Ectodermal cell (in vitro differentiated cells): ENCODE measurements around the gene MORC3.
A peak's percentile ranks its signal among the peaks of the same experiment; 100 is the strongest.
"Not testable (repeated sequence)": the region's sequence is repeated elsewhere in the genome, so short reads cannot be mapped to it uniquely, and the experiment has no call there.

Experiments used
- H3K27ac ChIP-seq: 2 replicates; pipeline ENCODE4 v1.7.0; 2013; ENCODE audit warnings: mild to moderate bottlenecking, low read depth, low read length; ENCODE audit not compliant: insufficient read depth, poor library complexity, severe bottlenecking
- H3K27me3 ChIP-seq: 2 replicates; pipeline ENCODE4 v1.7.0; 2013; ENCODE audit warnings: mild to moderate bottlenecking, low read length; ENCODE audit not compliant: insufficient read depth, control insufficient read depth, poor library complexity, severe bottlenecking
- H3K36me3 ChIP-seq: one replicate; pipeline ENCODE4 v1.7.0; 2013; ENCODE audit warnings: low read length; ENCODE audit not compliant: control insufficient read depth, insufficient read depth
- H3K4me1 ChIP-seq: one replicate; pipeline ENCODE4 v1.7.0; 2013; ENCODE audit warnings: low read length; ENCODE audit not compliant: control insufficient read depth, insufficient read depth
- H3K4me3 ChIP-seq: 2 replicates; pipeline ENCODE4 v1.7.0; 2013; ENCODE audit warnings: low read depth, low read length, control low read depth; ENCODE audit not compliant: insufficient read depth
- H3K9me3 ChIP-seq: 2 replicates; pipeline ENCODE4 v1.7.0; 2013; ENCODE audit warnings: mild to moderate bottlenecking, low read length, moderate library complexity; ENCODE audit not compliant: control insufficient read depth
- WGBS, 2 experiments: methylation state at CpG; one replicate each; pipeline ENCODE4 v1.1.7; 2013; ENCODE audit warnings: missing lambda C conversion rate in 2 of 2; 5-methylcytosine and 5-hydroxymethylcytosine counted together

The MORC3 gene

DNA sequence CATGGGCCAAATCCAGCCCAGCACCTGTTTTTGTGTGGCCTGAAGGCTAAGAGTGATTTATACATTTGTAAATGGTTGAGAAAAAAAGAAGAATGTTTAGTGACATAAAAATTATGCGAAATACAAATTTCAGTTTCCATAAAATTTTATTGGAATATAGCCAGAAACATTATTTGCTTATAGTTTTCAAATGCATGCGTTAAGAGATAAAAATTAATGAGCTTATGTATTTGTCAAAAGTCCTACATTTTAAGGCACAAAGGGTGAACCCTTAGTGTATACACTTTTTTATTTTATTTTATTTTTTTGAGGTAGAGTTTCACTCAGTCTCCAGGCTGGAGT is 2.1 kb downstream of the MORC3 start:
- 100% methylated on average over 1 of the region's 2 CpGs; no CpG with 5 or more reads in 1 of the 2 experiments for WGBS, 2 experiments
- Histone ChIP-seq H3K27me3 (no peaks in the 10 kb centered on the region), H3K4me1 (no peaks in the 10 kb centered on the region), H3K36me3 (no peaks in the 10 kb centered on the region), H3K27ac (no peak overlapping the region), H3K9me3 (no peaks in the 10 kb centered on the region), H3K4me3 (peak overlapping the region; percentile 91)

GRCh38 chr21:36323032-36323431 is 3.0 kb downstream of the MORC3 start:
- H3K27ac ChIP-seq = no peak overlapping the region
- H3K4me3 ChIP-seq = no peak overlapping the region
- 91 to 94% methylated on average over 3 of the region's 3 CpGs for WGBS, 2 experiments

GRCh38 chr21:36325373-36326010 is 5.5 kb downstream of the MORC3 start:
- Histone ChIP-seq H3K4me3 (no peak overlapping the region), H3K9me3 (no peaks in the 10 kb centered on the region), H3K27me3 (no peaks in the 10 kb centered on the region), H3K27ac (no peak overlapping the region), H3K4me1 (no peaks in the 10 kb centered on the region), H3K36me3 (no peaks in the 10 kb centered on the region)
- WGBS, 2 experiments = 93 to 97% methylated on average over 8 of the region's 8 CpGs

More at GRCh38 chr21:36323032-36323431, 3.0 kb downstream of the MORC3 start:
- Histone ChIP-seq H3K4me1 (no peaks in the 10 kb centered on the region), H3K9me3 (no peaks in the 10 kb centered on the region), H3K27me3 (no peaks in the 10 kb centered on the region), H3K36me3 (no peaks in the 10 kb centered on the region)

DNA sequence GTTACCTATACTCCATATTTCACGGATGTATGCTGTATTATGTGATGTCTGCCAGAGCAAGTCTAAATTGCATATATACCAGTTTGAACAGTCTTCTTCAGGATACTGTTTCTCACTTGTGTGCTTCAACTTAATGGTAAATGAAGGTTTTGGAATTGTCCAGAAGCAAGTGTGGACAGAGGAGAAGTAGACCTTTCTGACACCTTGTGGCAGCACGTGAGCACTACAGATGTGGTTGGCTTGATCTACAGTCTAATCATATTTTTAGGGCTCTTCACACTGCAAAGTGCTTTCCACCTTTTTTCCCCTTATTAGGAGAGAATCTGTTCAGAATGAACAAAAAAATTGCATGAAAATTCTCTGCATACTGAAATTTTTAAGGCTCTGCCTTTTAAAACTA is 10.9 kb downstream of the MORC3 start:
- 69 to 73% methylated on average over 2 of the region's 2 CpGs for WGBS, 2 experiments
- no peak overlapping the region for H3K4me3 ChIP-seq
- H3K36me3 ChIP-seq = no peaks in the 10 kb centered on the region
- no peaks in the 10 kb centered on the region for H3K9me3 ChIP-seq
- no peaks in the 10 kb centered on the region for H3K4me1 ChIP-seq
- no peaks in the 10 kb centered on the region for H3K27me3 ChIP-seq
- H3K27ac ChIP-seq = no peak overlapping the region

DNA sequence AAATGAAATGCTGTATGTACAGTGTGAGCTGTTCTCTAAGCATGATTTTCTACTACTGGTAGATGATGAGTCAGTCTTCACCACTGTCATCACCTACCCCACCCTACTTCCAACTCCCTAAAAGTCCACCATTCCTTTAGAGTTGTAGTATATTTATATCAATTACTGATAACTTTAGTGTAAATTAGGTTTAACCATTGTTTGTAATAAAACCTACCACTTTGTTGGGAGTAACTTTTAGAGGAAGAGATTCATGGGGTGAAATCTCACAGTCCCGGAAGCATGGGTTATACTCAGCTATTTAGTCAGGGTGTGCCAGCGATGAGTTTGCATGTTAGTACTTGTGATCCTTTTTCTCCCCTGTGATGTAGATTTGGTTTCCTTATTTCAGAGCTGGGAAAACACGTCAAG is 17.1 kb downstream of the MORC3 start:
- Histone ChIP-seq H3K4me1 (no peaks in the 10 kb centered on the region), H3K4me3 (no peak overlapping the region), H3K27ac (no peak overlapping the region), H3K27me3 (no peaks in the 10 kb centered on the region), H3K9me3 (no peaks in the 10 kb centered on the region), H3K36me3 (peaks cover 18% of the 10 kb centered on the region)
- 92 to 99% methylated on average over 3 of the region's 3 CpGs for WGBS, 2 experiments

DNA sequence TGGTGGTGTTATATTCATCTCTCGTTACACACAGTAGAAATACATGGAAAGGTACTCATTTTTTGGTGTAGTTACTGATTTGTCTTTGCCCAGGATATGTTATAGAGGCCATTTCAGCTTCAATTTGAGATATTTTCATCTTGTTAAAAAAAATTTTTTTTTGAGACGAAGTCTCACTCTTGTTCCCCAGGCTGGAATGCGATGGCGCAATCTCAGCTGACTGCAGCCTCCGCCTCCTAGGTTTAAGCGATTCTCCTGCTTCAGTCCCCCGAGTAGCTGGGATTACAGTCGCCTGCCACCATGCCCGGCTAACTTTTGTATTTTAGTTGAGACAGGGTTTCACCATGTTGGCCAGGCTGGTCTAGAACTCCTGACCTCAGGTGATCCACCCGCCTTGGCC is 19.0 kb downstream of the MORC3 start:
- Histone ChIP-seq H3K27me3 (no peaks in the 10 kb centered on the region), H3K4me3 (no peak overlapping the region), H3K9me3 (no peaks in the 10 kb centered on the region), H3K4me1 (no peaks in the 10 kb centered on the region), H3K27ac (no peak overlapping the region), H3K36me3 (peaks cover 27% of the 10 kb centered on the region)
- 95 to 96% methylated on average over 10 of the region's 10 CpGs for WGBS, 2 experiments

DNA sequence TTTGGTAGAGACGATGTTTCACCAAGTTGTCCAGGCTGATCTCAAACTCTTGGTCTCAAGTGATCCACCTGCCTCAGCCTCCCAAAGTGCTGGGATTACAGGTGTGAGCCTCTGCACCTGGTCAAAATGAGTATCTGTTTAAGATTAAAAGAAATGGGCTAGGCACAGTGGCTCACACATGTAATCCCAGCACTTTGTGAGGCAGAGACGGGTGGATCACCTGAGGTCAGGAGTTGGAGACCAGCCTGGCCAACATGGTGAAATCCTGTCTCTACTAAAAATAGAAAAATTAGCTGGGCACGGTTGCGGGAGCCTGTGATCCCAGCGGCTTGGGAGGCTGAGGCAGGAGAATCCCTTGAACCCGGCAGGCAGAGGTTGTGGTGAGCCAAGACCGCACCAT is 22.6 kb downstream of the MORC3 start:
- WGBS, 2 experiments = 90 to 96% methylated on average over 7 of the region's 7 CpGs
- not testable (repeated sequence) for H3K4me1 ChIP-seq, H3K27ac ChIP-seq, H3K9me3 ChIP-seq, H3K4me3 ChIP-seq, H3K27me3 ChIP-seq
- H3K36me3 ChIP-seq = peaks cover 49% of the 10 kb centered on the region

DNA sequence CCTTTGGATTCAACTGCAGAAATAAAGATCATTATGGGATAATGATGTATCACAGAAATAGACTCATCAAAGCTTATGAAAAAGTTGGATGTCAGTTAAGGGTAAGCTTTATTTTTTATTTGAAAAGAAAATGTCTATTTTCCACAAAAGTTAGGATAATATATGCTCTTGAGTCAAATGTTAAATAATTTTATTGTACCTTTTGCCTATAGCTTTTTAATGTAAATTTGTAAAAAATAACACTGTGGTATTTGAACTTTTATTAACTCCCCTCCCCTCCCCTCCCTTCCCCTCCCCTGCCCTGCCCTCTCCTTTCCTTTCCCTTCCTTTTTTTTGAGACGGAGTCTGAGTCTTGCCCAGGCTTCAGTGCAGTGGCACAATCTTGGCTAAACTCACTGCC is 24.9 kb downstream of the MORC3 start:
- H3K9me3 ChIP-seq = no peaks in the 10 kb centered on the region
- H3K27ac ChIP-seq = no peak overlapping the region
- no peaks in the 10 kb centered on the region for H3K4me1 ChIP-seq
- H3K4me3 ChIP-seq = no peak overlapping the region
- peaks cover 43% of the 10 kb centered on the region for H3K36me3 ChIP-seq
- H3K27me3 ChIP-seq = no peaks in the 10 kb centered on the region
- WGBS, 2 experiments = 76 to 88% methylated on average over 1 of the region's 1 CpG

- H3K27ac ChIP-seq = no peak overlapping the region
- H3K9me3 ChIP-seq = no peaks in the 10 kb centered on the region
- no peaks in the 10 kb centered on the region for H3K4me1 ChIP-seq
- H3K36me3 ChIP-seq = peaks cover 47% of the 10 kb centered on the region
- H3K27me3 ChIP-seq = no peaks in the 10 kb centered on the region
- WGBS, 2 experiments = 94 to 95% methylated on average over 3 of the region's 3 CpGs
- no peak overlapping the region for H3K4me3 ChIP-seq
Measured at GRCh38 chr21:36347278-36347961, 27.4 kb downstream of the MORC3 start.

DNA sequence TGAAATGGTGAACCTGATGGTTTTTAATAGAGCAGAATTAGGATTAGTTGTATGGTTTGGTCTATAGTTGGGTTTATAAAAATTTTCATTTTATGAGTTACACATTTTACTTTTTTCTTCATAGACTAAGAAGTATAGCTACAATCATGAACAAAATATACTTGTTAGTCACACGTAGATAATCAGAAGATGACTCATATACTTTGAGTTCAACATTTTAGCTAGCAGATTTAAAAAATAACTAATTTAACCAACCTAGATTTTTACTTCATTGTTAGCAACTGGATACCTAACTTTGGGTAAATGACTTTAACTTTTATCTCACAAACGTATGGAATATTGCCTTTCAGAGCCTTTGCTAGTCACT is 27.9 kb downstream of the MORC3 start:
- H3K4me1 ChIP-seq = no peaks in the 10 kb centered on the region
- no peaks in the 10 kb centered on the region for H3K9me3 ChIP-seq
- H3K27ac ChIP-seq = no peak overlapping the region
- H3K4me3 ChIP-seq = no peak overlapping the region
- H3K36me3 ChIP-seq = peaks cover 47% of the 10 kb centered on the region
- H3K27me3 ChIP-seq = no peaks in the 10 kb centered on the region
- WGBS, 2 experiments = 85 to 96% methylated on average over 2 of the region's 2 CpGs
